Uterus (tissue), 2 donors: ENCODE results near the gene BRIX1.

Source experiments
- CTCF ChIP-seq, 4 experiments: fragments of 200-600 bp in 2 of 4; fragments of 450-650 bp in 2 of 4; sonication (generic) in 2 of 4; IDR thresholded peaks; one replicate each; pipeline ENCODE4 v1.5.1; 2016 to 2019; ENCODE audit warnings: antibody characterized with exemption in 4 of 4, mild to moderate bottlenecking in 2 of 4, moderate library complexity in 1 of 4
- POLR2A ChIP-seq, 2 donors: fragments of 450-650 bp; IDR thresholded peaks; one replicate each; pipeline ENCODE4 v1.6.1; 2016; ENCODE audit warnings: antibody characterized with exemption in 2 of 2, mild to moderate bottlenecking in 1 of 2, moderate library complexity in 1 of 2

- TF ChIP-seq CTCF (IDR thresholded peaks at IDR 0.05) (no peak), POLR2A (IDR thresholded peaks at IDR 0.05) (no peak)
These were observed 14.9 kb downstream of the BRIX1 start for GRCh38 chr5:34930462-34930844.
